ENCODE data around the gene SFRP2.

DNA sequence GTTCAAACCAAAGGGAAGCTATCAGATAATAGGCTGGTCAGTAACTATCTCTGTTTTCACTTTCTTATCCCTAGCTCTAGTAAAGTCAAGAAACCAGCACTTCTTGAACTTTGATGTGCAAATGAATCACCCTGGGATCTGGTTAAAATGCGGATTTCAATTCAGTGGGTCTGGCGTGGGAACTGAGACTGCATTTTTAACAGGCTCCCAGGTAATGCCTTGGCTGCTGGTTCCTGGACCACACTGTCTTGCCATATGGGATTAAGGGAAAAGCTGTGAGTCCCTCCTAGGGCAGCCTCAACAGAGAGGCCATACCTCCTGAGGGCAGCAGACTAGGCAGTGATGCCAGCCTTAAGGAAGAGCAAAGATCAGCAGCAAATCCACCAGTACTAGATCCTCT lies 30.7 kb downstream of the SFRP2 start:
- TF ChIP-seq CTCF (IDR thresholded peaks at IDR 0.05) (no peak), POLR2A (IDR thresholded peaks at IDR 0.05) (no peak)

Measured in body of pancreas (tissue), 4 donors.